Fibroblast of peridontal ligament (primary cell): Measurements from ENCODE around the gene NFE2L2.
"Not testable (repeated sequence)": the region's sequence is repeated elsewhere in the genome, so short reads cannot be mapped to it uniquely, and the experiment has no call there.

Experiments used
- DNase-seq: peaks from one replicate; pipeline ENCODE4 v3.0.0-alpha.2; 2010; ENCODE audit errors: extremely low read depth

Gene NFE2L2

DNA sequence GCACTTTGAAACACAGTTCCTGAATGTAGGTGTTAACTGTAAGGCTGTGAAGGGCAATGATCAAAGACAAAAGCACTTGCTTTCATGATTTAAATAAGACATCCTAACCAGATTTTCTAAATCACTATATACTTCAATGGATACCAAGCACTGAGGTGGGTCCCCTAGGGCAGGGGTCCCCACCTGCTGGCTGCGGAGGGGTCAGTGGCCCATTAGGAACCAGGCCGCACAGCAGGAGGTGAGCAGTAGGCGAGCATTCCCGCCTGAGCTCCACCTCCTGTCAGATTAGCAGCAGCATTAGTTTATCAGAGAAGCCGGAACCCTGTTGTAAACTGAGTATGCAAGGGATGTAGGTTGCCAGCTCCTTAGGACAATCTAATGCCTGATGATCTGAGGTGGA is 7.1 kb downstream of the NFE2L2 start:
- no peak for DNase-seq

- no peak for DNase-seq
These were observed 7.8 kb downstream of the NFE2L2 start for GRCh38 chr2:177256695-177257094.

GRCh38 chr2:177256026-177256425 is 8.5 kb downstream of the NFE2L2 start:
- no peak for DNase-seq

DNA sequence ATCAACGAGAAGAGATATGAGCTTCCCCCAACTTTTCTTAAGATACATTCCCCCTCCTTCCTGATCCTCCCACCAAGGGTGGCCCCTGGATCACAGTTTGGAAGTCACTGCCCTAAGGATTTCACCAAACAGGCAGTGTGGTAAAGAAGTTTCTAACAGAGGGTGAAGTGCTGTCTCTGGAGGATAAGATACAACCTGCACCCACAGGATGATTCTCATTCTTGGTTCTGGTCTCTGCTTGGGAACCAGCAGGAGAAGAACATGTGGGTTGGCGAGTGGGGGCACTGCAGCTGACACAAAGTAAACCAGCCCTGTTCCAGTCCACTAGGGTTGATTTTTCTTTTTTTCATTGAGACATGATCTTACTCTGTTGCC is 9.3 kb downstream of the NFE2L2 start:
- DNase-seq: no peak

DNA sequence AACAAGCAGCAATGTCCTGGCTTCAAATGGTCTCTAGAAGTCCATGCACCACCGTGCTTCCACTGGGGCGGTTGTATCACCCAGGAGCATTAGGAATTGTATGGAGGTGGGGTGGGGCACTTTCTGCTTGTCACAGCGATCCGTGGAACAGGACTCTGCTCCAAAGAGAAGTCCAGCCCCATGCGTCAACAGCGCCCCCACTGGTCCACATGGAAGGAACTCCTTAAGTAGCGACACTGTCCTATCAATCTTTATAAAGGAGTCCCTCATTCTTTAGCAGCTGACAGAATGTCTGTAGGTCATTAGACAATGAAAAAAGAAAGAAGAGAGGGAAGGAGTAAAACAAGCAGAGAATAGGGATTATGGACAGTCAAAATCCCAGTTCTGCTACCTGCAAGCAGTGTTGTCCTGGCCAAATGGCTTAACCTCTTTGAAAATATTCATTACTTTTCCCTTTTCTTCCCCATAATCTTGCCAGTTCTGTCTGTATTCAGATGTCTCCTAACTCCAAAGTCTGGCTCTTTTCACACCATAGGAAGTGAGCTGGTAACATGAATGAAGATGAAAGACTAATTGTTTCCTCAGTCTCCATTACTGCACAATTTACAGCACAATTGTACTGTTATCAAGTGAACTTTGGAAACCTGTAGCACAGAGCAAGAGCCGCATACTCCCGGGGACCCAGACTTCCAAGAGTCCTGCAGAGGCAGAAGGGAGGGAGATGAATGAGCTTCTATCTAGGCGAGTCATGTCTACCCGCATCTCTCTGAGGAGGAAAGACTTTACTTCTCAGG is 9.9 kb downstream of the NFE2L2 start:
- no peak for DNase-seq

DNA sequence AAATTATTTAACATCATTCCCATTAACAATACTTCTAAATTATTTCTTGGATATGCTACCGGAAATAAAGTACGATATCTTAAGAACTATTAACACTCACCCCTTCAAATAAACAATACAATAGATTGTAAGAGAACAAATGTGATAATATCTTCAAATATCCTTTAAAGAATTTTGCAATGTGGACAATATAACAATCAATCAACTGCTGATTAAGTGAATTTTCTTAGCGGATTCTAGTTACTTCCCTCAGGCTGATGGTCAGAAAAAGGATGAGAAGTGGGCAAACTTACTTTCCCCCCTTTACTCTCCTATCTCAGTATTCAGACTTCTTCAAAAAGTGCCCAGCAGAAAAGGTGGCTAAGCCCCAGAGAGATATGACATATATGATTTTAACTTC is 10.8 kb downstream of the NFE2L2 start:
- no peak for DNase-seq

- DNase-seq: no peak
These were observed 11.6 kb downstream of the NFE2L2 start for GRCh38 chr2:177252808-177253531.

DNA sequence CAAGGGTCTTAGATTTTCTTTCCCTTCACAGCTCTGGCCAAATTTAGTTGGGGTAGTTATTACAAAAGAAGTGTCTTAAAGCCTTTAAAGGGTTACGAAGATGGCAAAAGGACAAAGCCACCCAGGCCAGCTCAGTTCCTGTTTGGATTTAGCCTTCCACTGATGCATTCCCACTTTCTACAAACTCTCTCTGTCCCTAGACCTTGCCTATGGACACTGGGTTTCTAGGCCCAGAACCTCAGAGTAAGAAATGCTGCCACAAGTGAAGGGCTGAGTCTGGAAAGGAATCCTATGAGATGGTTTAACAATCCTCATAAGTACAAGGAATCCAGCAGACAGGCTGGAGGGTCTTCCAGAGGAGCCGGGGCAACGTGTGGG is 13.4 kb downstream of the NFE2L2 start:
- no peak for DNase-seq

- DNase-seq: no peak
These were observed 14.1 kb downstream of the NFE2L2 start for GRCh38 chr2:177250461-177250860.

DNA sequence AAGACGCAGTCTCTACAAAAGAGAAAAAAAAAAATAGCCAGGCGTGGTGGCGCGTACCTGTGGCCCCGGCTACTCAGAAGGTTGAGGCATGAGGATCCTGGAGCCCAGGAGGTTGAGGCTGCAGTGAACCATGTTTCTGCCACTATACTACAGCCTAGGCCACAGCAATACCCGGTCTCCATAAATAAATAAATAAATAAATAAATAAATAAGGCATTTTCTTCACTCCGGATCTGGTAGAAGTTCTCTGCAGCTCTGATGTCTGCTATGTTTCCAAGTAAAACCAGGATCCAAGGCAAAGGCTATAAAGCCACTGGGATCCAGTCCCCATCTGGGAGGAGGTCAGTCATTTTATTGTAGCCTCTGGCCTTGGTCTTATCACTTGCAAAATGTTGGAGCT is 15.5 kb downstream of the NFE2L2 start:
- no peak for DNase-seq

DNA sequence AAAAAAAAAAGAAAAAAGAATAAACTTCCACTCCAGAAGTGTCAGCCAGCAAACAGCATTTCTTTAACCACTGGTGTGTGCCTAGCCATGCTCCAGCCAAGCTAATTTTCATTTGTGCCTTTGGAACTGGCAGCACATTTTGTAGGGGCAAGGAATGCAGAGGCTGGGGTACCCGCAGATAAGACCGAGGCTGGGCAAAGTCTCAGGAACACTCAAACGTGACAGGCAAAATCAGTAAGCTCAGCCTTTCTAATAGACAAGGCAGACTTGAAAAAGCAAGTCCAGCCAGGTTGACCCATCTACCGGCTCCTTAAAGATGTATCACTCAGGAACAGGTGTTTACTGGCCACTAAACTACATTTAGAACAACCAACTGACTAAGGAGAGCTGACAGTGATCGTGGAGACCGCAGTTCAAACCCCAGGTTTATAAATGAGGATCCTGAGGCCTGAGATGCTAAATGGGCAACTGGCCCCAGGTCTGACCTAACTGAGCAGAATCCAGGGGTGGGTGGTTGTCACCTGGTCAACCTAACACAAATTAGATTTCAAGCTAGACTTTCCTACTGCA is 16.7 kb downstream of the NFE2L2 start:
- DNase-seq: no peak

- DNase-seq: not testable (repeated sequence)
These were observed 17.9 kb downstream of the NFE2L2 start for GRCh38 chr2:177246523-177247030.

GRCh38 chr2:177246000-177246399 is 18.5 kb downstream of the NFE2L2 start:
- DNase-seq: no peak

DNA sequence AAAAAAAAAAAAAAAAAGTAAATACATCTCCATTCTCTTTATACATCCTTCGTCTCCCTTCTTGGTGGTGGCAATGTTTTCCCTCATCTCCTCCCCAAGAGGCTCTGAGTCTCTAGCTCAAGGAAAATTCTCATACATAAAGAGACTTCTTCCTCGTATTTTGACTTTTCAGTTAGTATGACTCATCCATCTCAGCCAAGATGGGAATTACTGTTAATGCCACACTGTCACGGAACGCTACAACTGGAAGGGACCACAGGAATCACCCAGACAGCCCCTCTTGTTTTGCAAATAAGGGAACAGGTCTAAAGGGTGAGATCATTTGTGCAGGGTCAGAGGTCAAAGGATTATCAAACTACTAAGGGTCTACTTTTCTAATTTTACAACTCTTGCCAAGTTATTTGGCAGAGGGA is 19.5 kb downstream of the NFE2L2 start:
- DNase-seq: peak; percentile 88

DNA sequence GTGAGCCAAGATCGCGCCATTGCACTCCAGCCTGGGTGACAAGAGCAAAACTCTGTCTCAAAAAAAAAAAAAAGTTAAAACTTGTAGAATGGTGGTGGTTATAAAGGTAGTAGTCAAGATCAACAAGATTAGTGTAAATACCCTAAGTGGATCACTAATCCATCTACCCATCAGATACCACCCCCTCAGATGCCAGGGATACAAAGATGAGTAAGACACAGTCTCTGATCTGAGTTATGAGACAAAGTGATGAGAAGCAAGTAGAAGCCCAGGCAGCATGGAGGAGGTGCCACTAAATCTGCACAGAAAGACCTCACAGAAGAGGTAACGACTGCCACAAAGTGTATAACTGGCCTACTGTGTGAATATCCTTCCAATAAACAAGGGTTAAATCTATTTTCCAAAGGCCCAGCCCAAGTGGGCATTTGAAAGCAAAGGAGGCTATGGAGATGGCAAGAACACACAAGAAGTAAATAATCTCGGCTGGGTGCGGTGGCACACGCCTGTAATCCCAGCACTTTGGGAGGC is 20.2 kb downstream of the NFE2L2 start:
- DNase-seq: no peak

DNA sequence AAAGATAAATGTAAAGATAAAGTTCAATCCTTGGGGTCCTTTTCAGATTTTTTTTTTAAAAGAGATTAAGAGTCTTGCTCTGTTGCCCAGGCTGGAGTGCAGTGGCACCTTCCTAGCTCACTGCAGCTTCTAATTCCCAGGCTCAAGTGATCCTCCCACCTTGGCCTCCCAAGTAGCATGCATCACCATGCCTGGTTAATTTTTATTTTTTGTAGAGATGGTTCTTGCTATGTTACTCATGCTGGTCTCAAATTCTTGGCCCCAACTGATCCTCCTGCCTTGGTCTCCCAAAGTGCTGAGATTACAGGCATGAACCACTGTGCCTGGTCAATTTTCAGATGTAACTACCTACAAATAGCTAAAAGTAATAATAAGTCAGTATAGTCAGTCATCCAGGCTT is 21.1 kb downstream of the NFE2L2 start:
- no peak for DNase-seq

DNA sequence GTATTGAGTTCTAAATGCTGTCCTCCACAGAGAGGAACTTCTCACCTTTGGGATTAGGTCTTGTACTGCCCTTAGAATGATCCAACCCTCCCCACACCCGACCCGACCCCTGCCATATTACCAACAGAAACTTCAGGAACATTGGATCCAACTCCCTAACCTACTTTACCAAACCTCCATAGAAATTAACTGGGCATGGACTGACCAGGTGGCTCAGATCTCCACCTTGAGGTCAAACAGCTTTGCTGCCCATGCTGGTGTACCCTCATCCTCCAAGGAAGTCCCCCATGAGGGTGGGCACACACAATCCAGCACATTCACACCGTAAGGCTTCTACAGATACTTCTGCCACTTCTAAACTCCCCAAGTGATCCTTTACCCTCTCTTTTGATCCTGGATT is 21.5 kb downstream of the NFE2L2 start:
- DNase-seq: no peak

- peak; percentile 98 for DNase-seq
These were observed 22.2 kb downstream of the NFE2L2 start for GRCh38 chr2:177242121-177242987.

GRCh38 chr2:177241711-177242120 is 22.8 kb downstream of the NFE2L2 start:
- no peak for DNase-seq

GRCh38 chr2:177239932-177240630 is 24.4 kb downstream of the NFE2L2 start:
- DNase-seq: peak; percentile 58

- DNase-seq: no peak
These were observed 25.5 kb downstream of the NFE2L2 start for GRCh38 chr2:177239053-177239452.
